HG03571 (cell line): ENCODE results near the gene ABCB1.

Experiments used
- ATAC-seq: cut with Tn5 transposase; IDR thresholded peaks from one replicate; pipeline ENCODE4 v1.9.1; 2021; ENCODE audit not compliant: unreplicated experiment

ABCB1 gene

DNA sequence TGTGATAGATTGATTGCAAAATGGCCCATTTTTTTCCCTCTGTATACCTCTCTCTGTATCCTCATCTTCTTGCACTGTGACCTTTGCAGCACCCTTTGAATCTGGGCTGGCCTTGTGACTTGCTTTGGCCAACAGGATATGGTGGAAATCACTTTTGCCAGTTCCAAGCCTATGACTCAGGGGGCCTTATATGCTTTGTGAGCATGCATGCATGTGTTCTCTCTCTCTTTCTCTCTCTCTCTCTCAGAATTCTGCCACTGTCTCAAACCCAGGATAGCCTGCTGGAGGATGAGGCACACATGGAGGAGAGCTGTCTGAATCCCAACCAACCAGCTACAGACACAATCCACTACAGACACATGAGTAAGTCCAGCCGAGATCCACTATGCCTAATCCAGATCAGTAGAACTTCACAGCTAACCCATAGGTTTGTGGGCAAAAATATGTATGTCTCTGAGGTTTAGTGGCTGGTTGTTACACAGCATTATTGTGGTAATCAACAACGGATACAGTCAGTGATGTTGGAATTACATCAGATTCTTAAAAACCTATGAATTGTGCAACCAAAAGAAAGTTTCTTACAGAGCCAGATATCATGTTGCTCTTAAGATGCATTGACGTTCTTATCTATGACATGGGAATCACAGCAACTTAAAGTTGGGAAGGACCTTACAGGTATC, 83.4 kb downstream of the ABCB1 start:
- no peak for ATAC-seq

DNA sequence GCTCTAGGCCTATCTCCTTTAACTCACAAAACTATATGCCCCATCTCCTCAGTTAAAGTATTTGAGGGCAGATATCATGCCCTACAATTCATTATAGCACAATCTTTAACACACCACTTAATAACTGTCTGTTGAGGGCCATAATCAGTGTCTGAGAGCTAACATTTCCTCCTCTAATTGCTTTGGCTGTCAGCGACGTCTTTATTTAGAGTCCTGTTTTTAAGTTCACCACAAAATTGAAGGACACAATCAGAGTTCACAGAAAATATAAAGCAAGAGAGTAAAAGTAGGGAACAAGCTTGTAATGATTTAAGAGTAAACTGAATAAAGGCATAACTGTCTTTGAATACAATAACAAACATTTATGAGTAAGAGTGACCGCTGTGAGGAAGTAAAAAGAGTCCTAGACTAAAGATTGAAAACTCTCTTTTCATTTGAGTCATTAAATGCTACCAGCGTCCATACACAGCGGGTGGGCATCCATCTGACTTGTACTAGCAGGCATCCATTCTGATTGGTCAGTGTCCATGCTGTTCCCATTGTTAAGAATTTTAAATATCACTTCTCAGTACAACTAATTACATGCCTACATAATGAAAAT, 86.8 kb downstream of the ABCB1 start:
- no peak for ATAC-seq

- ATAC-seq, result no peak
Measured at GRCh38 chr7:87512906-87513305, 87.8 kb downstream of the ABCB1 start.

DNA sequence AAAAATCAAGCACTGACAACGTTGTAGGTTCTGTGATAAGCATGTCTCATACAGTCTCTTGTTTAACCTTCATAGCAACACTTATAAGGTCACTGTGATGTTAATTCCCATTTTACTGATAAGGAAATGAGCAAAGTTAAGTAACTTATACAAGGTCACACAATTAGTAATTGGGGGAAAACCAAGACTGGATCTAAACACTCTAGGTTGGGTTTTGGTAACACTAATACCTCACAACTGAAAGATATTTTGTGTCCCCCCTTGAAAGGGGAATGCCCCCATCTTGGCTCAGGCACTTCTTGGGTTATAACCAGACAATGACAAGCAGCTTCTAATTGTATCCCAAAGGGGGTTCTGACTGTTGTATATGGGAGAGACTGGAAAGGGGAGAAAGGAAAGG, 89.2 kb downstream of the ABCB1 start:
- no peak for ATAC-seq

DNA sequence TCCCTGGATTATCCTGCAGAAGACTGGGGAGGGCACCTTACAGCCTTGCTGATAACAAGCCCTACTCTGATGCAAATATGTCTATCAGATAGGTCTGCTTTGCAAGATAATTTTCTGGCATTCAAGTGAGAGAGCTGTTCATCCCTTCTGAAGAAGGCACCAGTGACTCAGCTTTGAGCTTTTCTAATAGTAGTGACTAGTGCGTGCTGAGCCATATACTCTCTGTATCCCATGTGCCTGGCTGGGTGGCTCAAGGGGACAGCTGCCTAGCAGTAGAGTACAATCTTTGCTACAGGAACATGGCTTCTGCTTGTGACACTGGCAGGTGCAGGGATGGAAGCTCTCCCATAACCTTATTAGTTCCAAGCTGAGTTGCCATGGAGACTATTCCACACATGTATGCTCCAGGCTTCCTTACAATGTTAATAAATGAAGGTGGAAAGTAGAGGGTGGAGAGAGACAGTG, 90.2 kb downstream of the ABCB1 start:
- no peak for ATAC-seq

DNA sequence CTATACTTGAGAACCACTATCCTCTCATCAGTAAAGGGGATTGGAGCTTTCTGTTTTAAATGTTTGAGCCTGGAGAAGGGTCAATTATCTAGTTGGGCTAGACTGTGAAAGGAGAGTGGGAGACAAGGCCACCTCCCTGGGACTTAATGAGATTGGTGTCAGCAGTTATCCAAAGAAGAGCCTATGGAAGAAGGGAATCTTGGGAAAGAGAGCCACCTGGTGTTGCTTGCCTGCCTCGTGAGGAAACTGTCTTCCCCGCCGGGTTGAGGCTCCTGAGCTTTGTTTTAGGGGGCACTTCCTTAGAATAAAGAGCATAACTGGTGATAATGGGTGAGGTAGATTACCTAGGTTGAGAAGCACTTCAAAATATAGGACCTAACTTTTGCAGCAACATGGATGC, 93.2 kb downstream of the ABCB1 start:
- ATAC-seq, result no peak

- ATAC-seq, result no peak
Measured at GRCh38 chr7:87506246-87507180, 94.2 kb downstream of the ABCB1 start.

- ATAC-seq, result no peak
Measured at GRCh38 chr7:87505557-87506245, 95.0 kb downstream of the ABCB1 start.

GRCh38 chr7:87505122-87505521, 95.6 kb downstream of the ABCB1 start:
- ATAC-seq, result no peak

GRCh38 chr7:87499494-87499893, 101.2 kb downstream of the ABCB1 start:
- no peak for ATAC-seq

- no peak for ATAC-seq
Measured at GRCh38 chr7:87498893-87499292, 101.8 kb downstream of the ABCB1 start.

GRCh38 chr7:87497482-87497881, 103.2 kb downstream of the ABCB1 start:
- ATAC-seq, result no peak

GRCh38 chr7:87495366-87495765, 105.3 kb downstream of the ABCB1 start:
- ATAC-seq, result no peak

DNA sequence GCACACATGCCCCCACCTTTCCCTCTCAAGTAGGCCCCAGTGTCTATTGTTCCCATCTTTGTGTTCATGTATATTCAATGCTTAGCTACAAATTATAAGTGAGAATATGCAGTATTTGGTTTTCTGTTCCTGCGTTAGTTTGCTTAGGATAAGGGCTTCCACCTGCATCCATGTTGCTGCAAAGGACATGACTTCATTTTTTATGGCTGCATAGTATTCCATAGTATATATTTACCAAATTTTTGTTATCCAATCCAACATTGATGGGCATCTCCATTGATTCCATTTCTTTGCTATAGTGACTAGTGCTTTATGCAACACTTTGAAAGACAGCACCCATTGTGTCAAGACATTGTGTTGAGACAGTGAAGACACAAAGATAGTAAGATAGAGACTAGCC, 106.2 kb downstream of the ABCB1 start:
- no peak for ATAC-seq

GRCh38 chr7:87483131-87483530, 117.6 kb downstream of the ABCB1 start:
- no peak for ATAC-seq

GRCh38 chr7:87482115-87482514, 118.6 kb downstream of the ABCB1 start:
- ATAC-seq, result no peak

DNA sequence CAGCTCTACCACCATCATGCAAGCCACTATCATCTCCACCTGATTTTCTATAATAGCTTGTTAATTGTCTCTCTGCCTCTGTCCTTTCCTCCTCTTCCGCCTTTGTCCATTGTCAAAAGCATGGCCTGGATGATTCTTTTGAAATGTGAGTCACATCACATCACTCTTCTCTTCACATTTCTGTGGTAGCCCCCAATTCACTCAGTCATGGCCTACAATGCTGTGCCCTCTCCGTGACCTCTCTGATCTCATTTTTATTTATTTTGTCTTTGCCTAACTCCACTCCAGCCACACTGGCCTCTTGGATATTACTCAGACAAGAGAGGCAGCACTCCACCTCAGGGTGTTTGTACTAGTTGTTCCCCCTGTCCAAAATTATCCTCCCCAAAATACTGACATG, 120.3 kb downstream of the ABCB1 start:
- no peak for ATAC-seq

GRCh38 chr7:87479951-87480350, 120.7 kb downstream of the ABCB1 start:
- no peak for ATAC-seq

DNA sequence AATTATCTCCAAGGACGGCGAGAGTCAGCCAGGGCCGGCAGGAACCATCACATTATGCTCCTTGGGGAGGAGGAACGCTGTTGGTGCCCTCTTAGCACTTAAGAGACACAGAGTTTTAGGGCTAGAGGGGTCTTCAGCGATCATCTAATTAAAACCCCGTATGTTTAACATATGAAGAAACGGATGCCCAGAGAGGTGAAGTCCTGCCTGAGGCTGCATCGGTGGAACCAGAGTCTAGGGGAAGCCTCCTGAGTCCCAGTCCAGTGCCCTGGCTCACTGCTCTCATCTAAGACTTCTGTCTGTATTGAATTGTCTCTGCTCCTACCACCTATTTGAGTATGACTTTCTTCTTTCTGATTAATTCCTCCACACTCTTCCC, 124.5 kb downstream of the ABCB1 start:
- no peak for ATAC-seq

GRCh38 chr7:87475359-87476178, 125.1 kb downstream of the ABCB1 start, which contains the start of gene ABCB4:
Gene ABCB4 (minus strand): TSS chr7:87475680. CDS start chr7:87475465, 215 bp downstream.
- peak; percentile 24 for ATAC-seq
